ENCODE measurements around the gene TOX3.

GRCh38 chr16:52547834-52548215, 882 bp upstream of the TOX3 start:
- TF ChIP-seq, protein P1, sequence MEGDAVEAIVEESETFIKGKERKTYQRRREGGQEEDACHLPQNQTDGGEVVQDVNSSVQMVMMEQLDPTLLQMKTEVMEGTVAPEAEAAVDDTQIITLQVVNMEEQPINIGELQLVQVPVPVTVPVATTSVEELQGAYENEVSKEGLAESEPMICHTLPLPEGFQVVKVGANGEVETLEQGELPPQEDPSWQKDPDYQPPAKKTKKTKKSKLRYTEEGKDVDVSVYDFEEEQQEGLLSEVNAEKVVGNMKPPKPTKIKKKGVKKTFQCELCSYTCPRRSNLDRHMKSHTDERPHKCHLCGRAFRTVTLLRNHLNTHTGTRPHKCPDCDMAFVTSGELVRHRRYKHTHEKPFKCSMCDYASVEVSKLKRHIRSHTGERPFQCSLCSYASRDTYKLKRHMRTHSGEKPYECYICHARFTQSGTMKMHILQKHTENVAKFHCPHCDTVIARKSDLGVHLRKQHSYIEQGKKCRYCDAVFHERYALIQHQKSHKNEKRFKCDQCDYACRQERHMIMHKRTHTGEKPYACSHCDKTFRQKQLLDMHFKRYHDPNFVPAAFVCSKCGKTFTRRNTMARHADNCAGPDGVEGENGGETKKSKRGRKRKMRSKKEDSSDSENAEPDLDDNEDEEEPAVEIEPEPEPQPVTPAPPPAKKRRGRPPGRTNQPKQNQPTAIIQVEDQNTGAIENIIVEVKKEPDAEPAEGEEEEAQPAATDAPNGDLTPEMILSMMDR (IDR thresholded peaks at IDR 0.05) = no peak
- no peak for TF ChIP-seq EP300 (IDR thresholded peaks at IDR 0.05)

All from gastroesophageal sphincter (tissue), 3 donors.